HG03558 (cell line): ENCODE results near the gene WASL.
"Not testable (repeated sequence)": the region's sequence is repeated elsewhere in the genome, so short reads cannot be mapped to it uniquely, and the experiment has no call there.

Source experiments
- ATAC-seq: cut with Tn5 transposase; IDR thresholded peaks from one replicate; pipeline ENCODE4 v1.9.1; 2021; ENCODE audit warnings: moderate number of reproducible peaks; ENCODE audit not compliant: unreplicated experiment; ENCODE audit errors: extremely low read depth

Gene WASL

GRCh38 chr7:123637878-123638277 lies 110.9 kb downstream of the WASL start:
- no peak for ATAC-seq

GRCh38 chr7:123637203-123637602 lies 111.6 kb downstream of the WASL start:
- no peak for ATAC-seq

- ATAC-seq: no peak
Observed at GRCh38 chr7:123635551-123636359, 113.0 kb downstream of the WASL start.

GRCh38 chr7:123634011-123634573 lies 114.7 kb downstream of the WASL start:
- ATAC-seq: not testable (repeated sequence)

GRCh38 chr7:123633553-123633952 lies 115.2 kb downstream of the WASL start:
- no peak for ATAC-seq

GRCh38 chr7:123632808-123633207 lies 116.0 kb downstream of the WASL start:
- ATAC-seq: no peak
